ENCODE data around the gene NPAS2. TPM values are rescaled to one million over a fixed set of nuclear protein-coding genes. Genes with fewer than 3 reads are reported as not detected.

NPAS2 gene
- total and polyA plus RNA-seq, 2 of the 8 experiments (the other 6 are each of a cell fraction or from before 2014, with no cell fraction given) = 1.8 to 1.9 TPM

- no peak for TF ChIP-seq RNF2 (IDR thresholded peaks at IDR 0.05; ENCODE audit: borderline replicate concordance, low read depth, low read length, missing control alignments, poor library complexity, severe bottlenecking)
- TF ChIP-seq BRCA1 (IDR thresholded peaks at IDR 0.05; ENCODE audit: low read depth, low read length) = no peak
These were observed 225.4 kb downstream of the NPAS2 start (continued) for GRCh38 chr2:101045330-101045729.

Other genes with a start within 250 kb of the NPAS2 start
- 1,722 and 1,734 TPM in 2 replicates for gene RPL31, start 182.2 kb downstream of the NPAS2 start, total RNA-seq (2021; fragmentation: NEBNext Ultra II Directional; extraction: Animal tissue kit (Norgen Biotek cat#: 25700))
- gene RPL31, start 182.2 kb downstream of the NPAS2 start, polyA plus RNA-seq (2011; rRNA removed) = 904 and 1,463 TPM in 2 replicates

Measured in H1 (cell line).